K562 (cell line): ENCODE data around the gene PSMA5. TPM values are rescaled to one million over a fixed set of nuclear protein-coding genes. Genes with fewer than 3 reads are reported as not detected.

Experiments
- EHMT2 ChIP-seq: fragments of 450-650 bp; IDR thresholded peaks from 2 replicates; pipeline ENCODE4 v1.6.1; 2018; ENCODE audit warnings: antibody characterized with exemption
- ELF2 ChIP-seq: fragments of 250-450 bp; sonication (Bioruptor Pico); IDR thresholded peaks from 2 replicates; pipeline ENCODE4 v1.5.0; 2021; ENCODE audit warnings: mild to moderate bottlenecking
- FOXA3 ChIP-seq, 2 experiments: fragments of 450-650 bp in 1 of 2; sonication (generic) in 1 of 2; formaldehyde crosslinking; IDR thresholded peaks in 1 of 2; conservative IDR thresholded peaks in 1 of 2; 2 replicates each; pipeline versions ENCODE4 v1.4.0 to v1.8.0; 2020 to 2022; ENCODE audit warnings: mild to moderate bottlenecking in 2 of 2, missing genetic modification reagents in 1 of 2
- GTF2B ChIP-seq: IDR thresholded peaks from 2 replicates; pipeline ENCODE4 v1.6.1; 2011; ENCODE audit not compliant: insufficient read length; ENCODE audit errors: extremely low read depth
- MCM2 ChIP-seq: fragments of 450-650 bp; IDR thresholded peaks from 2 replicates; pipeline ENCODE4 v1.6.1; 2017; ENCODE audit warnings: low read depth, mild to moderate bottlenecking
- NFRKB ChIP-seq: fragments of 450-650 bp; IDR thresholded peaks from 2 replicates; pipeline ENCODE4 v1.6.1; 2016; ENCODE audit warnings: low read depth
- NONO ChIP-seq, 2 experiments: fragments of 200-400 bp in 1 of 2; fragments of 450-650 bp in 1 of 2; formaldehyde crosslinking in 1 of 2; IDR thresholded peaks; 2 replicates each; pipeline ENCODE4 v1.6.1; 2017; ENCODE audit warnings: low read depth in 2 of 2, mild to moderate bottlenecking in 2 of 2, moderate library complexity in 2 of 2, low read length in 1 of 2
- RAD51 ChIP-seq: fragments of 450-650 bp; IDR thresholded peaks from 2 replicates; pipeline ENCODE4 v1.7.1; 2016; ENCODE audit warnings: low read depth, mild to moderate bottlenecking, borderline replicate concordance
- RBM25 ChIP-seq: fragments of 200-400 bp; formaldehyde crosslinking; IDR thresholded peaks from 2 replicates; pipeline ENCODE4 v1.6.1; 2018; ENCODE audit warnings: low read length, low read depth, moderate library complexity; ENCODE audit not compliant: severe bottlenecking
- RBM34 ChIP-seq: fragments of 200-400 bp; formaldehyde crosslinking; IDR thresholded peaks from 2 replicates; pipeline ENCODE4 v1.6.1; 2018; ENCODE audit warnings: low read length, borderline replicate concordance; ENCODE audit not compliant: insufficient read depth
- RCOR1 ChIP-seq, 2 experiments: IDR thresholded peaks; 2 replicates each; pipeline ENCODE4 v1.6.1; 2012; ENCODE audit warnings: low read depth in 2 of 2, low read length in 2 of 2, borderline replicate concordance in 1 of 2, improper control_type of control experiment in 1 of 2
- SIN3A ChIP-seq, 2 experiments: fragments of 150-350 bp in 1 of 2; IDR thresholded peaks; 2 replicates each; pipeline ENCODE4 v1.6.1; 2011 to 2016; ENCODE audit warnings: borderline replicate concordance in 2 of 2, low read depth in 2 of 2, low read length in 2 of 2, mild to moderate bottlenecking in 2 of 2, moderate library complexity in 2 of 2; ENCODE audit not compliant: control insufficient read depth in 1 of 2
- XRCC4 ChIP-seq: IDR thresholded peaks from one replicate; pipeline ENCODE4 v1.6.1; 2011; ENCODE audit not compliant: insufficient read depth, insufficient read length; ENCODE audit errors: extremely low read depth
- ZNF318 ChIP-seq, 2 experiments: fragments of 450-650 bp; IDR thresholded peaks; 2 replicates each; pipeline ENCODE4 v1.6.1; 2016; ENCODE audit warnings: mild to moderate bottlenecking in 2 of 2, borderline replicate concordance in 1 of 2, low read depth in 1 of 2, moderate library complexity in 1 of 2
- ZNF431 ChIP-seq: sonication (generic); formaldehyde crosslinking; IDR thresholded peaks from 2 replicates; pipeline ENCODE4 v1.8.0; 2022; ENCODE audit warnings: mild to moderate bottlenecking, missing genetic modification reagents
- ZNF586 ChIP-seq: fragments of 450-650 bp; formaldehyde crosslinking; conservative IDR thresholded peaks from 2 replicates; pipeline ENCODE4 v1.4.0; 2020; ENCODE audit warnings: mild to moderate bottlenecking, moderate library complexity
- polyA plus RNA-seq, 8 experiments: library from polyadenylated mRNA; depleted of rRNA in 4 of 8; stranded (reverse) in 5 of 8; unstranded in 3 of 8; fragments of >200 nt; fragmentation: Nextera tagmentation in 2 of 8; fragmentation: Illumina TruSeq in 1 of 8; extraction: Ambion mirVana in 2 of 8; extraction: Trizol in 1 of 8; gene quantifications; 2 replicates each; pipeline versions ENCODE4 v1.2.1 to v1.2.3, GENCODE V29; 2011 to 2014; ENCODE audit warnings: inconsistent platforms in 1 of 8, missing spikeins in 1 of 8
- total RNA-seq, 7 experiments: library from RNA; depleted of rRNA in 6 of 7; stranded (reverse); fragments of >200 nt in 6 of 7; fragmentation: Illumina TruSeq in 2 of 7; extraction: Trizol in 2 of 7; gene quantifications; 2 replicates each; pipeline versions ENCODE4 v1.2.1 to v1.2.3, GENCODE V29; 2011 to 2021; ENCODE audit warnings: low replicate concordance in 1 of 7

The PSMA5 gene
- total and polyA plus RNA-seq, 9 of the 15 experiments (the other 6 are each of a cell fraction or from before 2014, with no cell fraction given) = 82.6 to 542 (median 287) TPM

GRCh38 chr1:109426281-109427170 is at the start of gene PSMA5 (continued):
- TF ChIP-seq RBM34 = no peak
- TF ChIP-seq GTF2B = peak; percentile 39
- 0 out of 2 replicates have a peak, but pooled peaks have one; percentile 17 for TF ChIP-seq ZNF431
- TF ChIP-seq RBM25 = peak; percentile 95
- peak; percentile 2 to 81; a peak in 2 of 4 replicates for TF ChIP-seq SIN3A (IDR thresholded peaks at IDR 0.05; ENCODE audit: borderline replicate concordance in 2 of 2, control insufficient read depth in 1 of 2, low read depth in 2 of 2, low read length in 2 of 2)
- no peak for TF ChIP-seq MCM2
- TF ChIP-seq EHMT2 = no peak
- no peak for TF ChIP-seq ZNF318 (IDR thresholded peaks at IDR 0.05; ENCODE audit: borderline replicate concordance in 1 of 2, low read depth in 1 of 2)
- no peak for TF ChIP-seq ZNF586
- no peak for TF ChIP-seq XRCC4
- TF ChIP-seq ELF2 = no peak
- TF ChIP-seq RCOR1 (IDR thresholded peaks at IDR 0.05; ENCODE audit: borderline replicate concordance in 1 of 2, low read depth in 2 of 2, low read length in 2 of 2) = peak; percentile 18 to 65; a peak in 2 of 4 replicates
- peak; percentile 18 for TF ChIP-seq NFRKB
- TF ChIP-seq RAD51 = peak; percentile 45; the same call in 1 of the 2 replicates
- TF ChIP-seq FOXA3 (CRISPR knock-in tag; conservative IDR thresholded peaks at IDR 0.05 in 1 of 2, IDR thresholded peaks at IDR 0.05 in 1 of 2) = peak in 1 of 2 experiments; percentile 62; a peak in 1 of 4 replicates
- no peak for TF ChIP-seq NONO (IDR thresholded peaks at IDR 0.05; ENCODE audit: low read depth in 2 of 2, low read length in 1 of 2)
